Iris pigment epithelial cell (primary cell): ENCODE measurements around the gene EXOSC2.

Experiments
- DNase-seq: peaks from one replicate; pipeline ENCODE4 v3.0.0-alpha.2; 2011; ENCODE audit warnings: low read depth

The EXOSC2 gene

GRCh38 chr9:130696996-130697395 lies 3.4 kb downstream of the EXOSC2 start:
- DNase-seq, result no peak

- peak; percentile 61 for DNase-seq
These were observed 4.9 kb downstream of the EXOSC2 start for GRCh38 chr9:130698514-130698913.

DNA sequence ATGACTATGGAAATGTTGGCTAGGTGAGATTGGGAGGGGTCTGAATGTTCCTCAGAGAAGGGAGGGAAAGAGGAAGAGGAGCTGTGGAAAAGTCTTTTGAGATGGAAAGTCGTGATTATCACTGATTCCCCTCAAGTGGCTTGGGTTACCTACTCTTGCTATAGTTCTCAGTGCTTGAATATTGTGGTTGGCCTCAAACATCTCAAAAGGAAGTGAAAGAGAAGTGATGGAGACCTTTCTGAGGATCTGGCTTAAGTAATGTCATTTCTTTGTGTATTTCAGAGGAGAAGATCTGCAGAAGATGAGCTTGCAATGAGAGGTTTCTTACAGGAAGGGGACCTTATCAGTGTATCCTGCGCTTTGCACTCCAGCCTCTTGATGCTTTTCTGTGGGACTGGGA lies 5.5 kb downstream of the EXOSC2 start:
- DNase-seq, result no peak

DNA sequence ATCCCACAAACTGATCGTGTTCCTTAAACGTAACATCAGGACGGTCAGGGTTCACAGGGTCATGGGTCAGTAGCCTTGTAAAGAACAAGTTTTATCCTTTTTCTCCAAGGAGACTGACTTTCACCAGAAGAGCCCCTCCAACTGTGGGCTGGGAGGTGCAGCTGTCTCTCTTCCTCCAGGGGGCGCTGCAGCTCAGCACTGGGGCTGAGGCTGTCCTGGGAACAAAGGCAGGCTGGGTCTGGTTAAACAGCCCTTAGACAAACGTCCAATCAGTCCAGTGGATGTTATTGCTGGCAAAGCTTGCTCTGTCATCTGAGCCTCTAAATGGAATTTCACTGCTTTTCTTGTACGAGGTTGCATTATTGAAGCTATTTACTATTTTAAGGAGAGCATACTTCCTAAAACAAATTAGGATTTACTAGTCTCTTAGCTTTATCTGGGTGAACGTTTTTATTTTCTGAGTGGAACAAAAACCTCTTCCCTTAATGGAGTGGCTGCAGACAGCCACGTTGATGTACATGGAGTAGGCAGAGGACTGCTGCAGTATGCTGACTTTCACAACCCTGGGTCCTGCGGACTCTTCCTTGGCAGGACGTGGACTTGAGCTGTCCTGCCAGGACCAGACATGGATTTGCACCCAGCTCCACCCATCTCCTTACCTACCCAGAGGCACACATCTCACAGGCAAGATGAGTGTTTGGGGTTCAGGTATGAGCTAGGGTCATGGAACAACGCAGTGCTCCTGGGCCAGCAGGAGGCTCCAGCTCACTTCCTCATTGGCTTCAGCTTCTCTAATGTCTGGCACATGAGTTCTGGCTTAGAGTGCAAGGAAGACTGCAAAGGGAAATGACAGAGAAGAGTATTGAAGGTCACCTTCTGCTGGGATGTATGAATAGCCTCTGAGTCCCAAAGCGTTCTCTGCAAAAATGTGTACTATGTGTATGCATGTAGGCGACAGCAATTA lies 7.8 kb downstream of the EXOSC2 start:
- DNase-seq, result peak; percentile 90

DNA sequence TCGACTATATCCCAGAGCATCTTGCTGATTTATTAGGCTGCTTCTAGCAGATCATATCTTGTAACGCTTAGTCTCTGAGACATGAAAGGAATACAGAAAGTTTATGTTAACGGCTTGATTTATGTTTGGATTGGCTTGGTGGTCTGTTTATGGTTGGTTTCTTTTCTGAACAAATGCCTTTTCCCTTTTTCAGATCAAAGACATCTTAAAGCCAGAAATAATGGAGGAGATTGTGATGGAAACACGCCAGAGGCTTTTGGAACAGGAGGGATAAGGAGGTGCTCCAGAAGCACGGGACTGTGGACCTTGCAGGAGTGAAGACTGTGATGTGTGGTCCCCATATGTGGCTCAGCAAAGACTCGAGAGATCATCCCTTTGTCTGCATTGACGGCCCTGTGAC lies 9.9 kb downstream of the EXOSC2 start:
- no peak for DNase-seq

DNA sequence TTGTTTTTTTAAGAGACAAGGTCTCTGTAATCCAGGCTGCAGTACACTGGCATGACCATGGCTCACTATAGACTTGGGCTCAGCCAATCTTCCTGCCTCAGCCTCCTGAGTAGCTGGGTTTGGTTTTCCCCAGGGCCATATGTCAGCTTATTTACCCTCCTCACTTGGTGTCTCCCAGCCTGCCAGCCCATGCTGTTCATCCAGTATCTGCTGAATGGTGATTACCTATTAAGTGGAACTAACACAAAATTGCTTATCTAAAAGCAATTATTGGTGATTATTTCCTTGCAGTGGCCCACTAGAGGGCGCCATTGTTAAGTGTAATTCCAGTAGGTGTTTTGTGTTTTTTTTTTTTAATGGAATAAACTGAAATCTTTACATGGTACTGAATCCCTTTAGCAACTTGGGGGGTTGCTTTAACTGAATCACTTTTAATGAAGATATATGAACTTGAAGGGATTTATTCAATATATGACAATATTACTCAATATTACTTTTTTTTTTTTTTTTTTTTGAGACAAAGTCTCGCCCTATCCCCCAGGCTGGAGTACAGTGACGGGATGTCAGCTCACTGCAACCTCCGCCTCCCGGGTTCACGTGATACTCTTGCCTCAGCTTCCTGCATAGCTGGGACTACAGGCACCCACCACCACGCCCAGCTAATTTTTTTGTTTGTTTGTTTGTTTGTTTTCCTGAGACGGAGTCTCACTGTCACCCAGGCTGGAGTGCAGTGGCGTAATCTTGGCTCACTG lies 13.8 kb downstream of the EXOSC2 start:
- peak; percentile 58 for DNase-seq

- no peak for DNase-seq
These were observed 17.3 kb downstream of the EXOSC2 start for GRCh38 chr9:130710822-130711352.

DNA sequence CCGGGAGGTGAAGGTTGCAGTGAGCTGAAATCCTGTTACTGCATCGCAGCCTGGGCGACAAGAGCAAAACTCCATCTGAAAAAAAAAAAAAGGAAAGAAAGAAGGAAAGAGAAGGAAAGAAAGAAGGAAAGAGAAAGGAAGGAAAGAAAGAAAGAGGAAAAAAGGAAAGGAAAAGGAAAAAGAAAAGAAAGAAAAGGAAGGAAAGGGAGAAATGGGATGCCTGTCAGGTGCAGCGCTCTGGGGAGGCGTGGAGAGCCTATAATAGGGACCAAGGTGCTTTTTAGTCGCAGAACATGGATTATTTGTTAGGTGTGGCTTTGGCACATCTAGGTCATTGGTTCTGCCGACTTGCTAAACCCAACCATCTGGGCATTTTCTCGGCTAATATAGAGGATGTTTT lies 17.9 kb downstream of the EXOSC2 start:
- no peak for DNase-seq

GRCh38 chr9:130712564-130713285 lies 19.1 kb downstream of the EXOSC2 start:
- DNase-seq, result peak; percentile 99

DNA sequence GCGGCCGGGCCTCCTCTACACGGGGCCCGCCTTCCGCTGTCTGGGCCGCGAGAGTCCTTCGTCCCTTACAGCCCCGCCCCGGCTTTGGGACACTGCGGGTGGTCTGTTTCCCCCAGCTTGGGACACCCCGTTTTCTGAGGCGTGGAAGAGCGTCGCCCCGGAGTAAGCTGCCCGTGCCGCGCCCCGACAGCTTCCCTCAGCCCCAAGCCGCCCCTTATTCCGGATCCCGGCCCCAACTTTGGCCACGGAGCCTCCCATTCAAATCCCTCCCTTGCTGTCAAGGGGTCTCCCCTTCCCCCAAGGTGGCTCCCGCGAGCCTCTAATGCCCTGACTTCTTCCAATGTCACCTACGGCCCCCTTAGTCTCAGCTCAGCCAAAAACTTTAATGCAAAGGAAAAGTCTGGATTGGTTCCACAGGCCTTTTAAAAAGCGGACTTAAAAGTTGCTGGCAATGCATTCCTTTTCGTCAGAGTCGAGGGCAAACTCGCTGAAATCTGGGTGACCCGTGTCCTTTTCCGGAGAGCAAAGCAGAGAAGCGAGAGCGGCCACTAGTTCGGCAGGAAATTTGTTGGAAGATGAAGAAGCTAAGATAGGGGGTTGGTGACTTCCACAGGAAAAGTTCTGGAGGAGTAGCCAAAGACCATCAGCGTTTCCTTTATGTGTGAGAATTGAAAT lies 19.8 kb downstream of the EXOSC2 start:
- DNase-seq, result peak; percentile 32

DNA sequence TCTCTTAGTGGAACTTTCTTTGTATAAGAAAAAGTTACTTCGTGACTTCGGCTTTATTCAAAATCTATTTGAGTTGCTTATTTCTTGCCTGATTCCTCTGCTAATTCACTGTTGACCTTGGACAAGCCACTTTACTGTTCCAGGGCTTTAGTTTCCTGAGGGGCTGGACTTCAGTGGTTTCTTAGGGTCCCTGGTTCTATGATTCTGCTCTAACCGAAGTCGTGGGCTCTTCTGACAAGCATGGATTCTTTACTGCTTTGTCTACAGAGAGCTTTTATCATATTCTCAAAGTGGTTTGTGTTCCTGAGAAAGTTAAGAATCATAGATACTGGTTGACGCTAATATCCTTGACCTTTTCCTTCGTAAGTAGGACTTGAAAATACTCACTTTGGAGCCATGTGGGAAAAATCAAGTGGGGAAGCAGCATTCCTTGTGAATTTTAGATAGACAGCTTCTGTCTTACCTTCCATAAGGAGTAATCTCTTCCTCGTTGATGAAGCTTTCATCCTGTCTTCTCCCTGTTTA lies 21.1 kb downstream of the EXOSC2 start:
- DNase-seq, result no peak

GRCh38 chr9:130715270-130715669 lies 21.7 kb downstream of the EXOSC2 start:
- DNase-seq, result no peak

GRCh38 chr9:130718562-130718961 lies 25.0 kb downstream of the EXOSC2 start:
- no peak for DNase-seq

DNA sequence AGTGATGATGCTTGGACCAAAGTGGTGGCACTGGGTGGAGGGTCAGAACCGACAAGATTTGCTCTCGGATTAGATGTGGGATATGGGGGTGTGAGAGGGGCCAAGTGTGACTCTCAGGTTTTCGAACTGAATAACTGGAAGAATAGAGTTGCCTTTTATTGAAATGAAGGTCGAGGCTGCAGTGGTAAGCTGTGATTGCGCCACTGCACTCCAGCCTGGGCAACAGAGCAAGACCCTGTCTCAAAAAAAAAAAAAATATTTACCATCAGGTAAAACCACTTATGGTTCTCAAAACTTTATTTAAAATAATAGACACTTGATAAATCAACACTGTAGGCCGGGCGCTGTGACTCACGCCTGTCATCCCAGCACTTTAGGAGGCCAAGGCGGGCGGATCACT lies 27.2 kb downstream of the EXOSC2 start:
- no peak for DNase-seq

DNA sequence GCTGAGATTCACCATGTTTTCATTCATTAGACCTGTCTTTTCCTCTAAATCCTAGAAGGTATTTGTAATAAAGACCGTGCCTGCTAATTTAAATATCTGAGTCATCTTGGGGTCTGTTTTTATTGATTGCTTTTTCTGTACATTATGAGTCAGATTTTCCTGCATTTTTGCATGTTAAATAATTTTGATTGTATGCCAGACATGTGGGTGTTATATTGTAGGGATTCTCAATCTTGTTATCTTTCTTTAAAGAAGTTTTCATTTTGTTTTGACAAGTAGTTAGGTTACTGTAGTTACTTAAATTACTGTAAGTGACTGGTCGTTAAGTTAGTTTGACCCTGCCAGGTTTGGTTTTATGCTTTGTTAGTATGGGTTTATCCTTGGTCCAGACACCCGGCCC lies 35.1 kb downstream of the EXOSC2 start:
- DNase-seq, result peak; percentile 75

DNA sequence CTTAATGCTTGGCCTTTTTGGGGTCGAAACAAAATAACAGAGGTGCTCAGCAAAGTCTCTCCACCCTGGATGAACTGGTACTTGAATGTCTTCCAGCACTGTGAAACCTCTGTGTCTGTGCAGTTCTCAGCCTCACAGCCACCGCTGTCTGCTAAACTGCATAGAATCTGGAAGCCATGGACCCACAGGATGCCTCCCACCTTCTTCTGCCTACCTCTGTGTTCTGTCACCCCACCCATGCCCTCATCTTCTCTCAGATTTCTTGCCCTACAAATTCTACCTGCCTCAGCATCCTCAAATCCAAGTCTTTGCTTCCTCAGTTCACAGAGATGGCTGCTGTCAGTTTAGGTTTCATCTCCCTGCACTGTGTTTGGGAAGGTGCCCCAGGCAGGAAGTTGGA lies 35.6 kb downstream of the EXOSC2 start:
- DNase-seq, result peak; percentile 3

DNA sequence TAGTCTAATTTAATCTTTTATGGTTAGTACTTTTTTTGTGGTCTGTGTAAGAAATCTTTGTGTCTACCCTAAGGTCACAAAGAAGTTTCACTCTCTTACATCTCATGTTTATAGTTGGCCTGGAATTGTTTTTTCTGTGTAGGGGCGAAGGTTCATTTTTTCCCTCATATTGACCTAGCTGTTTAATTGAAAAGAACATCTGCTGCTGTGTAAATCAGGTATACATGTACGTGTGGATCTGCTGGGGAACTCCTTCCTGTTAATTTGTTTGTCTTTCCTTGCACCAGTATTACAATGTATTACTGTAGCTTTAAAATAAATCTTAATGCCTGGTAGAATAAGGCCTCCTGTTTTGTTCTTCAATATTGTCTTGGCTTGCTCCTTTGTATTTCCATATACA lies 37.8 kb downstream of the EXOSC2 start:
- DNase-seq, result no peak

DNA sequence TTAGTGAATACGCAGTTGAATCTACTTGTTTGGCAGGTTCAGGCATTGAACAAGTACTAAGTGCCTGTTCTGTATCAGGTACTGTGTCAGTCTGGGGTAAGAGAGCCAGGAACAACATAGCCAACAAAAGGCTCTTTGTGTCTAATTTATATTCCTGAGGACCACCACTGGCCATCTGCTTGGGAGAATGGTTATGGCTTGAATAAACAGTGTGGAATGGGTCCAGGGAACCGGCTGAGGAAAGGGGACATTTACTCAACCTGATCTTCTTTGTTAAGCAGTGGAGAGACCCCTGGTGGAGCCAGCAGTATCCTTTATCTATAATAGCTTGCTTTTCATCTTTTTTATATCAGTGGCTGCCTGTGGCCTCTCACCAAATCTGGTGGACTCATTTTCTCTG lies 38.6 kb downstream of the EXOSC2 start:
- no peak for DNase-seq

- no peak for DNase-seq
These were observed 39.2 kb downstream of the EXOSC2 start for GRCh38 chr9:130732793-130733221.

- DNase-seq, result no peak
These were observed 42.0 kb downstream of the EXOSC2 start for GRCh38 chr9:130735566-130735965.

DNA sequence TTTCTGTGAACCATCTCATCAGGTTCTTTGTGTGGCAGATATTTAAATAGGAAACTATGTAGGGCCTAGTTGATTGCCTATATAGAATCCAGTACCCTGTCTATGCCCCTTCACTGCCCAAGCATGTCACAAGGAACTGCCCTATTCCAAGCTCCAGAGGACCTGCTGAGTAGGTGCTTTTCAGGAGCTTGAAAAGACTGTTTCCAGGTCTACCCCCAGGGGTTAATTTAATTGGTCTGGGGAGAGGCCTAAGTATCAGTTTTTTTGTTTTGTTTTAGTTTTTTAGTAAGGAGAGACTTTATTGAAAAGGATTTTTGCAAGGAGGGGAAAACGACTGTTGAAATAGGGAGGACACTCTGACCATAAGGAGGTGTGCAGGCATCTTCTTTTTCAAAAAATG lies 43.3 kb downstream of the EXOSC2 start:
- no peak for DNase-seq
